ENCODE results near the gene MARCHF3.
"Not testable (repeated sequence)": the region's sequence is repeated elsewhere in the genome, so short reads cannot be mapped to it uniquely, and the experiment has no call there.

Gene MARCHF3

DNA sequence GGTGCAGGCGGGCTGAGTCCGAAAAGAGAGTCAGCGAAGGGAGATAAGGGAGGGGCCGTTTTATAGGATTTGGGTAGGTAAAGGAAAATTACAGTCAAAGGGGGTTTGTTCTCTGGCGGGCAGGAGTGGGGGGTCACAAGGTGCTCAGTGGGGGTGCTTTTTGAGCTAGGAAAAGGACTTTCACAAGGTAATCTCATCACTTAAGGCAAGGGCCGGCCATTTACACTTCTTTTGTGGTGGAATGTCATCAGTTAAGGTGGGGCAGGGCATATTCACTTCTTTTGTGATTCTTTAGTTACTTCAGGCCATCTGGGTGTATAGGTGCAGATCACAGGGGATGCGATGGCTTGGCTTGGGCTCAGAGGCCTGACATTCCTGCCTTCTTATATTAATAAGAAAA, 191.0 kb downstream of the MARCHF3 start:
- DNase-seq, result not testable (repeated sequence)

GRCh38 chr5:126837906-126838539, 192.3 kb downstream of the MARCHF3 start:
- DNase-seq, result no peak

- DNase-seq, result no peak
These were observed 193.1 kb downstream of the MARCHF3 start for GRCh38 chr5:126837242-126837641.

- no peak for DNase-seq
These were observed 193.6 kb downstream of the MARCHF3 start for GRCh38 chr5:126836778-126837177.

DNA sequence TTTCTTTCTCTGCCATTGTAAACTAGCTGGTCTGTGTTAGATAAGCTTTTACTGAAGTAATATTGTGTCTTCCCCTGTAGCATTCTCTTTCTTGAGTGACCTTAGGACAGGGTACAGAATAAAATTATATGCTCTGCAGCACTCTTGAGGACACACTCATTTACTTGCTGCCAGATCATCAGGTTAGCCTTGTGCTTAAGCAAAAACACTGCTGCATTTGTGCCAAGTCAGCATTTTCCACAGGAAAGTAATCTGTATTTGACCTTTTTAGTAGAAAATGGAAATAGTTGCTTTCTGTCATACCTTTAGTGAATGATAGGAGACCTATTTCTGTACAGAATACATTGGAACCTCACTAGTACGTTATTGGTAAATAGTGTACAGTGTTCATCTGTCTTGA, 199.2 kb downstream of the MARCHF3 start:
- DNase-seq, result no peak

GRCh38 chr5:126830061-126830460, 200.3 kb downstream of the MARCHF3 start:
- DNase-seq, result no peak

- DNase-seq, result no peak
These were observed 201.3 kb downstream of the MARCHF3 start for GRCh38 chr5:126829098-126829497.

DNA sequence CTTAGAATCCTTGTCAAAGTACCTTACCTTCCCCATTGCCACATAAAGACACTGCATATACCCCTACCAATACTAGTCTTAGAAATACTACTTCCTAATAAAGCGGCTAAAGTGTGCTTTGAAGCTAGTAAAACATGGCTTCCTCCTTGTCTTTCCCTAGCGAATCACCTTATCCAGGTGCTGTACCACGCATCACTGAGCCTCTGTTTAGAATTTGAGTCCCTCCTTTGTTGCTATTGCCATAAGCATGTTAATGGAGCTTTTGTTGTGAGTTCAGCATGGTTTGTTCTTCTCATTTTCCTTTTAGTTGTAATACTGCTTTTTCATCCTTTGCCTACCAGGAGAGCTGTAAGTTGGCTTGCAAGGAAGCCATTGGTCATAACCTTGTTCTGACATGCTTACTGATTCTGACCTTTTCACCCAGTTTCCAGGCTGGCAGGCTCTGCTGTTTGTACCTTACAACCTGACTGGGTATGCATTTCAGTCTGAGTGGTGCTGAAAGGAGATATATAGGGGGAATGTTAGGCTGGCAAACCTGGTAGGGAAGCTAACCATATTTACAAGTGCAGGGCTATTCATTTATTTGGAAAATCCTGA, 203.6 kb downstream of the MARCHF3 start:
- DNase-seq, result no peak

DNA sequence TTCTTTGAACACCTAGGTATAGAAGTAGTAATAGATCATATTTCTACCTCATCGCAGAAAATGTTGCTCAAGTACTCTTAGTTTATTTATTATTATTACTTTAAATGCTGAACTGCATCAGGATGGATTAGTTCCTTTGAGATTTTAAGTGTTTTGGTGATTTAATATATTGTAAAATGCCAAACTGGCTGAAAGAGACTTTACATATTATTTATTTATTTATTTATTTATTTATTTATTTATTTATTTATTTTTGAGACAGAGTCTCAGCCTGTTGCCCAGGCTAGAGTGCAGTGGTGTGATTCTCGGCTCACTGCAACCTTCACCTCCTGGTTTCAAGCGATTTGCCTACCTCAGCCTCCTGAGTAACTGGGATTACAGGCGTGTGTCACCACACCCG, 211.1 kb downstream of the MARCHF3 start:
- DNase-seq, result no peak

- no peak for DNase-seq
These were observed 211.6 kb downstream of the MARCHF3 start for GRCh38 chr5:126818736-126819135.
